Suprapubic skin (tissue), 3 donors: Measurements from ENCODE around the gene STAG3.

Experiments
- POLR2AphosphoS5 ChIP-seq, 3 donors: sonication (generic); formaldehyde crosslinking; IDR thresholded peaks; one replicate each; pipeline ENCODE4 v1.6.1; 2017; ENCODE audit warnings: antibody characterized with exemption in 3 of 3
- TF ChIP-seq, protein P1 (sequence below), 2 donors: fragments of 200-600 bp in 1 of 2; fragments of 450-650 bp in 1 of 2; sonication (generic) in 1 of 2; IDR thresholded peaks; one replicate each; pipeline ENCODE4 v1.5.1; 2016 to 2019; ENCODE audit warnings: antibody characterized with exemption in 2 of 2, mild to moderate bottlenecking in 1 of 2, moderate library complexity in 1 of 2

DNA sequence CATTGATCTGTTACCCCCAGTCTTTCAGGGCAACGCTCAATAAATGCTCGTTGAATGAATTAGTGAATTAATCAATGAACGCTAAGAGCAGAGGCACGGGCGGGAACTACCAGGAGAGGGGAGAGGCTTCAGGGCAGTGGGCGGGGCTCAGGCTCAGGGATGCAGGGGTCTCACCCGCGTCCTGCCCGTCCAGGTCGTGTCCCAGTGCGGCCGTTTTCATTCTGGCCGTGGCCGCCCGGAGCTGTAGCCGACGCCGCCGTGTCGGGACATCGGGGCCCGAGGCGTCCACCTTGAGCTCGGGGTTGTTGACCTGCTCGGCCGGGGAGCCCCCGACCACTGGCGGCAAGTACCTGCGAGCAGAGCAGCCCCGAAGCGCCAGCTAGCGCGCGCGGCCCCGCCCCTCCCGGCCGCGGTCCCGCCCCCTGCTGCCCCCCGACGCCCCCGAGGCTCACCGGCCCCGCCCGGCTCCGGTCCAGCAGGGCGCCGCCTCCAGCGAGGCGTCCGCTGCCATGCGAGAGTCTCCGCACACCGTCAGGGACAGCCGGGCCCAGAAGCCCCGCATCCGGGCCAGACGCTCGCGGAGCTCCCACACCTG, 6.5 kb upstream of the STAG3 start:
- TF ChIP-seq POLR2AphosphoS5 (IDR thresholded peaks at IDR 0.05): no peak
- TF ChIP-seq, protein P1, sequence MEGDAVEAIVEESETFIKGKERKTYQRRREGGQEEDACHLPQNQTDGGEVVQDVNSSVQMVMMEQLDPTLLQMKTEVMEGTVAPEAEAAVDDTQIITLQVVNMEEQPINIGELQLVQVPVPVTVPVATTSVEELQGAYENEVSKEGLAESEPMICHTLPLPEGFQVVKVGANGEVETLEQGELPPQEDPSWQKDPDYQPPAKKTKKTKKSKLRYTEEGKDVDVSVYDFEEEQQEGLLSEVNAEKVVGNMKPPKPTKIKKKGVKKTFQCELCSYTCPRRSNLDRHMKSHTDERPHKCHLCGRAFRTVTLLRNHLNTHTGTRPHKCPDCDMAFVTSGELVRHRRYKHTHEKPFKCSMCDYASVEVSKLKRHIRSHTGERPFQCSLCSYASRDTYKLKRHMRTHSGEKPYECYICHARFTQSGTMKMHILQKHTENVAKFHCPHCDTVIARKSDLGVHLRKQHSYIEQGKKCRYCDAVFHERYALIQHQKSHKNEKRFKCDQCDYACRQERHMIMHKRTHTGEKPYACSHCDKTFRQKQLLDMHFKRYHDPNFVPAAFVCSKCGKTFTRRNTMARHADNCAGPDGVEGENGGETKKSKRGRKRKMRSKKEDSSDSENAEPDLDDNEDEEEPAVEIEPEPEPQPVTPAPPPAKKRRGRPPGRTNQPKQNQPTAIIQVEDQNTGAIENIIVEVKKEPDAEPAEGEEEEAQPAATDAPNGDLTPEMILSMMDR (IDR thresholded peaks at IDR 0.05): no peak
